ENCODE results near the gene PIGQ.

Gene PIGQ

DNA sequence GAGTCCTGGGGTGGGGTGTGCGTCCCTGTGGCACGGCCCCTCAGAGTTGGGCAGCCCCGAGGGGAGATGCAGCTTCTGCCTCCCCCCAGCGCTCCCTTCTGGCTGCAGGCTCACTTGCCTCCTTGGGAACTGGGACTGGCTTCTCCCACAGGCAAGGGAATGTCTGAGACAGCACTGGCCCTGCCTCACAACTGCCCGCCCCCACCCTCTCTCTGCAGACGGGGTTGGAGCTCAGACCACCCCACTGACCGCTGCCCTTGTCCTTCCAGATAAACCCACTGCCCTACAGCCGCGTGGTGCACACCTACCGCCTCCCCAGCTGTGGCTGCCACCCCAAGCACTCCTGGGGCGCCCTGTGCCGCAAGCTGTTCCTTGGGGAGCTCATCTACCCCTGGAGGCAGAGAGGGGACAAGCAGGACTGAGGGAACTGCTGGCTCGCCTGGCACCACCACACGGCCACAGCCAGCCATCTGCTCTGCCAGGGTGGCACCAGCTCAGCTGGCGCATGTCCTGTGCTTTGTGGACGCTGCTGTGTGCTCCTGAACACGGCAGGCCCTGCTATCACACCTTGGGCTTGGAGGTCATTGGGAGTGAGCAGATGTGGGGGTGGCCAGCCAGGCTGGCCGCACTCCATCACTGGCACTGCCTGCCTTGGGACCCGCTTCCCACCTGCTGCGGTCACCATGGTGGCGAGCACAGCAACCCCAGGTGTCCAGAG lies 13.0 kb downstream of the PIGQ start:
- Mint-ChIP-seq H3K36me3 (peaks cover 6% of the 10 kb centered on the region), H3K4me1 (peaks cover 14% of the 10 kb centered on the region), H3K27ac (no peak overlapping the region)

GRCh38 chr16:583470-583814 lies 13.7 kb downstream of the PIGQ start:
- ATAC-seq (no peak), DNase-seq (ENCODE audit: low spot score in 2 of 2) (no peak)
- H3K4me3 Mint-ChIP-seq = no peak overlapping the region
- peaks cover 14% of the 10 kb centered on the region for H3K4me1 Mint-ChIP-seq
- H3K27ac Mint-ChIP-seq = no peak overlapping the region
- H3K36me3 Mint-ChIP-seq = peaks cover 13% of the 10 kb centered on the region
- no peaks in the 10 kb centered on the region for H3K9me3 Mint-ChIP-seq

More for the DNA sequence above, 13.0 kb downstream of the PIGQ start:
- Mint-ChIP-seq H3K9me3 (no peaks in the 10 kb centered on the region), H3K4me3 (no peak overlapping the region)
- DNase-seq (ENCODE audit: low spot score in 2 of 2) (no peak), ATAC-seq (no peak)

DNA sequence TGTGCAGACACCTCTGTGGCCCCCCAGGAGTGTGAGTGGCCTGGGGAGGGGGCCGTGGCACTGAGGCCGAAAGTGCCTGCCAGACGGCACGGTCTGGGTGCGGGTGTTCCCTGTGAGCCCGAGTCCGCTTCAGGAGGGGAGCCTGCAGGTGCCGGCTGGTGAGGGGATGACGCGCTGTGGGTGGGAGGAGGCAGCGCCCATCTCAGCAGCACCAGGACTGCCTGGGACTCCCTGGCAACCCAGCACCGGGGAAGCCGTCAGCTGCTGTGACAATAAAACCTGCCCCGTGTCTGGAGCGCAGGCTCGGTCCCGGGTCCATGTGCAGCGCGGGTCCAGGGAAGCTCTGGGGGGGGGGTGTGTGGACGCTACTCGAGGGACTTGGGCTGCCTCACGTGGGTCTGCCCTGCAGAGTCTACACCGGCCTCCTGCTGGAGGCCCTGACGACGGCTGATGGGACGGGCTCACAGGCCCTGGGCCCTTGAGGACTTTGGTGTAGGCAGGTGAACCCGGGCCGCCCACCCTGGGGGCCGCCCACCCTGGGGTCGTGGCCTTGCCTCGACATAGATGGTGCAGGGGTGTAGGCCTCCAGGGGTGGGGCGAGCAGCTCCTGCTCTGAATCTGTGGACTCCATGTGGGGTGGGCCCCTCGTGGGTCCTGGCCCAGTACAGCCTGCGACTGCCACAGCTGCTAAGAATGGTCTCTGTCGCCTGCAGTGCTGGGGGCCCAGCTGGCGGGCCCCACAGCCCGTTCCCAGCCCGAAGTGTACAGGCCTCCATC lies 14.2 kb downstream of the PIGQ start:
- Mint-ChIP-seq H3K9me3 (no peaks in the 10 kb centered on the region), H3K4me1 (peaks cover 14% of the 10 kb centered on the region), H3K4me3 (no peak overlapping the region), H3K27ac (no peak overlapping the region), H3K36me3 (peaks cover 18% of the 10 kb centered on the region)
- ATAC-seq = no peak
- no peak for DNase-seq (ENCODE audit: low spot score in 2 of 2)

GRCh38 chr16:585351-585750 lies 15.6 kb downstream of the PIGQ start:
- Mint-ChIP-seq H3K4me1 (peaks cover 14% of the 10 kb centered on the region), H3K27ac (peak overlapping the region; percentile 76), H3K9me3 (no peaks in the 10 kb centered on the region), H3K4me3 (no peak overlapping the region), H3K36me3 (peaks cover 28% of the 10 kb centered on the region)
- ATAC-seq = no peak
- no peak for DNase-seq (ENCODE audit: low spot score in 2 of 2)

GRCh38 chr16:586047-586644 lies 16.4 kb downstream of the PIGQ start:
- Mint-ChIP-seq H3K4me1 (peaks cover 22% of the 10 kb centered on the region), H3K4me3 (no peak overlapping the region), H3K36me3 (peaks cover 34% of the 10 kb centered on the region), H3K9me3 (no peaks in the 10 kb centered on the region), H3K27ac (peak overlapping the region; percentile 76)
- DNase-seq (ENCODE audit: low spot score in 2 of 2) = no peak
- no peak for ATAC-seq

DNA sequence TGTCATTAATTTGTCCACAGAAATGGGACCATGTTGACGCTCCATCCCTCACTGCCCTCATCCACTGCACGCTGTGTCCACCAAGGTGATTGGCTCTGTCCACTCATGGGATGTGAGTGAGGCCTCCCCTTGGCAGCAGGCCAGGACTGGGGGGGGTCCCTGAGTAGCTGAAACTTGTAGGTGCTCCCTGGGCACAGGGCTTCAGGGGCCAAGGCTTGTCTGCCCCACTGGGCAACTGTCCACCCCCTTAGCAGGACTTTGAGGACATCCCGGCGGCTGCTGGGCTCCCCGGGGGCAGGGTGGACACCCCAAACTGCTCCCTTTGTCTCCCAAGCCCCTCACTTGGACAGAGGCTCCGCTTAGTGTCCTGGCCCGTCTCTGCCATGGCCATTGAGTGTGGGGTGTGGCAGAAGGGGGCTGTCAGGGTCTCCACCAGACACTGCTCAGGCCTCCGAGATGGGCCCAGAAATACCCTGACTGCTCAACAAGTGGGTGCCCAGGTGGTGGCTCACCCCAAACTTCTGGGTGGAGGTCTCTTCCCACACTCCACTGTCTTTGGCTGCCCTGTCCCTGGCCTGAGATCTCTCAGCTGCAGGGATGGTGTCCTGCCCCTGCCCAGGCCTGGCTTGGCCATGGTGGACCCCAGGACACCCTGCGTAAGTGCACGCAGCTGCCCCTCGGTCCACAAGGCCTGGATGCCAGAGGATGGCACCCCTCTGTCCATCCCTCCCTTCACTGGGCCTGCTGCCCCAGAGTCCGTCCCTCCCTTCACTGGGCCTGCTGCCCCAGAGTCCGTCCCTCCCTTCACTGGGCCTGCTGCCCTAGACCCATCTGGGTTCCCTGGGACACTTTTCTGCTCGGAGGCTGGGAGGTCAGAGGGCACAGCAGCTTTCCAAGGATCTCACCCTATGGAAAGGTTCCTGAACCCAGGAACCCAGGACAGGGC lies 17.1 kb downstream of the PIGQ start:
- H3K4me1 Mint-ChIP-seq = peaks cover 30% of the 10 kb centered on the region
- ATAC-seq (no peak), DNase-seq (ENCODE audit: low spot score in 2 of 2) (no peak)
- H3K27ac Mint-ChIP-seq = peak overlapping the region; percentile 99
- peak overlapping the region; percentile 94 for H3K4me3 Mint-ChIP-seq
- no peaks in the 10 kb centered on the region for H3K9me3 Mint-ChIP-seq
- H3K36me3 Mint-ChIP-seq = peaks cover 36% of the 10 kb centered on the region

GRCh38 chr16:588639-588888 lies 18.8 kb downstream of the PIGQ start:
- Mint-ChIP-seq H3K36me3 (peaks cover 36% of the 10 kb centered on the region), H3K4me3 (peak overlapping the region; percentile 94), H3K27ac (peak overlapping the region; percentile 99), H3K4me1 (peaks cover 46% of the 10 kb centered on the region), H3K9me3 (no peaks in the 10 kb centered on the region)
- peak; percentile 53 for ATAC-seq
- DNase-seq (ENCODE audit: low spot score in 2 of 2) = peak in 1 of 2 donors; percentile 84

DNA sequence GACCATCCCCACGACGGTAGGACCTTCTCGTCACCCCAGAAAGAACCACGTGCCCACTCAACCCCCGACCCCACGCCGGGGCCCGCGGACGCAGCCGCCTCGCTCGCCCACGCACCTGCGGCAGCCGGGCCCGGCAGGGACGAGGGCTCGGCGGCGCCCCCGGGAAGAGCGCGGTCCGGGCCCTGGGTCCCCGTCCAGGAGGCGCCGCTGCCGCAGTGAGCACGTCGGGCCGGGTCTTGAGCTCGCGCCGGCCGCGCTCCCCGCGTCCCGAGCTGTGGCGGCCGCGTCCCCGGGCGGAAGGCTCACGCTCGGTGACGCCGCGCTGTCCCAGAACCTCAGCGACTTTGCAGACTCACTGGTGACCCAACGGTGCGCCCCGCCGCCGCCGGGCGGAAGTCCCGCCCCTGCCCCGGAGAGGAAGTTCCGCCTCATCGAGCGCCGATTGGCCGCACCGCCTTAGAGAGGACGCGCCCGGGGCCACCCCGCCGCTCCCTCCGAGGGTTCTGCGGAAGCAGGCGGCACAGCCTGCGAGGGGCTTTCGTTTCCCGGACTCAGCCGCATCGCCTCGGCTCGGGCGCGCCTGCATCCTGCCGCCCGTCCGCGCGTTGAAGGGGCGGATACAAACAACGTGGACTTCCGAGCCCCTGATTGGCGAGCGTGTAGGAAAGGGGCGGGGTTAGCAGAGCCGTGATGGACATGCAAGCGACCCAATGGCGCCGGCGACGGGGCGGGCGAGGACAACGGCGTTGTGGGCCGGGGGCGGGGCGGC lies 19.3 kb downstream of the PIGQ start:
- H3K4me1 Mint-ChIP-seq = peaks cover 50% of the 10 kb centered on the region
- H3K36me3 Mint-ChIP-seq = peaks cover 36% of the 10 kb centered on the region
- peak overlapping the region; percentile 94 for H3K4me3 Mint-ChIP-seq
- peak; percentile 99 to 100 for DNase-seq (ENCODE audit: low spot score in 2 of 2)
- ATAC-seq = peak; percentile 83
- no peaks in the 10 kb centered on the region for H3K9me3 Mint-ChIP-seq
- H3K27ac Mint-ChIP-seq = peak overlapping the region; percentile 99

- peak within 1 kb of the TSS; percentile 94 for H3K4me3 Mint-ChIP-seq
- ATAC-seq (peak; percentile 89), DNase-seq (ENCODE audit: low spot score in 2 of 2) (peak; percentile 98 to 100)
- peak within 1 kb of the TSS; percentile 99 for H3K27ac Mint-ChIP-seq
- peaks cover 36% of the 10 kb centered on the region for H3K36me3 Mint-ChIP-seq
- H3K9me3 Mint-ChIP-seq = no peaks in the 10 kb centered on the region
- H3K4me1 Mint-ChIP-seq = peaks cover 56% of the 10 kb centered on the region
Measured at GRCh38 chr16:589658-590187, 20.0 kb downstream of the PIGQ start, which contains the start of gene RAB40C. RAB40C (plus strand) TSS chr16:590066; CDS start chr16:590292, 226 bp downstream.

DNA sequence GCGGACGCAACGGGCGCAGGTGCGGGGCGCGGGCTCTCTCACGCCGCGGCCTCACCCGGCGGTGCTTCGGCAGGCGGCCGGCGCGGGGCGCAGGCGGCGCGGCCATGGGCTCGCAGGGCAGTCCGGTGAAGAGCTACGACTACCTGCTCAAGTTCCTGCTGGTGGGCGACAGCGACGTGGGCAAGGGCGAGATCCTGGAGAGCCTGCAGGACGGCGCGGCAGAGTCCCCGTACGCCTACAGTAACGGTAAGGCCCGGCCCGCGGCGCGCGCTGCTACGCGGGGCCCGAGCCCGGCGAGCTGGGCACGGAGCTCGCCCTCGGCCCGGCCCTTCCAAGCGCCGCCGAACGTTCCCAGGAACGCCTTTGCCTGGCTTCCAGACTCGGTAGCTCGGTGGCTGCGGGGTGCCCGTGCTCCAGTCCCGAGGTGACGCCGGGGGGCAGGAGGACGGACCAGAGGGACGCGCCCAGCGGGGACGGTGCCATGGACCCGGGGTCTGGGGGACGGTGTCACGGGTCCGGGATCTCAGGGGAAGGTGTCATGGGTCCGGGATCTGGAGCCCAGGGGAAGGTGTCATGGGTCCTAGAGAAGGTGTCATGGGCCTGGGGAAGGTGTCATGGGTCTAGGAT lies 20.5 kb downstream of the PIGQ start:
- H3K4me1 Mint-ChIP-seq = peaks cover 58% of the 10 kb centered on the region
- H3K27ac Mint-ChIP-seq = peak overlapping the region; percentile 99
- peak overlapping the region; percentile 94 for H3K4me3 Mint-ChIP-seq
- peaks cover 36% of the 10 kb centered on the region for H3K36me3 Mint-ChIP-seq
- no peaks in the 10 kb centered on the region for H3K9me3 Mint-ChIP-seq
- peak; percentile 1 for ATAC-seq
- DNase-seq (ENCODE audit: low spot score in 2 of 2) = peak in 1 of 2 donors; percentile 67

- Mint-ChIP-seq H3K9me3 (no peaks in the 10 kb centered on the region), H3K4me1 (peaks cover 55% of the 10 kb centered on the region), H3K36me3 (peaks cover 38% of the 10 kb centered on the region), H3K4me3 (peak overlapping the region; percentile 94), H3K27ac (peak overlapping the region; percentile 77)
- ATAC-seq (no peak), DNase-seq (ENCODE audit: low spot score in 2 of 2) (no peak)
Measured at GRCh38 chr16:590815-591200, 21.0 kb downstream of the PIGQ start.

GRCh38 chr16:591231-591630 lies 21.5 kb downstream of the PIGQ start:
- H3K27ac Mint-ChIP-seq = peak overlapping the region; percentile 77
- H3K9me3 Mint-ChIP-seq = no peaks in the 10 kb centered on the region
- H3K36me3 Mint-ChIP-seq = peaks cover 43% of the 10 kb centered on the region
- peak overlapping the region; percentile 94 for H3K4me3 Mint-ChIP-seq
- H3K4me1 Mint-ChIP-seq = peaks cover 58% of the 10 kb centered on the region
- no peak for DNase-seq (ENCODE audit: low spot score in 2 of 2)
- ATAC-seq = no peak

- H3K4me3 Mint-ChIP-seq = peak overlapping the region; percentile 94
- no peaks in the 10 kb centered on the region for H3K9me3 Mint-ChIP-seq
- peak overlapping the region; percentile 56 for H3K27ac Mint-ChIP-seq
- DNase-seq (ENCODE audit: low spot score in 2 of 2) = peak in 1 of 2 donors; percentile 2
- peaks cover 66% of the 10 kb centered on the region for H3K4me1 Mint-ChIP-seq
- peaks cover 46% of the 10 kb centered on the region for H3K36me3 Mint-ChIP-seq
- ATAC-seq = no peak
Measured at GRCh38 chr16:591892-592517, 22.2 kb downstream of the PIGQ start.
